Activated CD8-positive, alpha-beta memory T cell treated with anti-CD3 and anti-CD28 coated beads, Interleukin-2, amount 50 U/mL, for 48 hours (primary cell): ENCODE measurements around the gene PMEL.
"Not testable (repeated sequence)": the region's sequence is repeated elsewhere in the genome, so short reads cannot be mapped to it uniquely, and the experiment has no call there.

Experiments used
- DNase-seq: peaks from one replicate; pipeline ENCODE4 v3.0.0-alpha.2; 2020

Gene PMEL

GRCh38 chr12:55982319-55982936 lies 16.6 kb upstream of the PMEL start:
- DNase-seq: no peak

- DNase-seq: not testable (repeated sequence)
These were observed 16.0 kb upstream of the PMEL start for GRCh38 chr12:55981882-55982281.

- no peak for DNase-seq
These were observed 13.2 kb upstream of the PMEL start for GRCh38 chr12:55979069-55979468.

- no peak for DNase-seq
These were observed 12.6 kb upstream of the PMEL start for GRCh38 chr12:55978393-55978792.

GRCh38 chr12:55974308-55974730 lies 8.5 kb upstream of the PMEL start:
- no peak for DNase-seq

- peak; percentile 93 for DNase-seq
These were observed 7.9 kb upstream of the PMEL start, which contains the start of gene RAB5B for GRCh38 chr12:55973599-55974307. Gene RAB5B, plus strand, starts transcription at chr12:55974078. Its CDS starts 12,883 bp downstream, at chr12:55986961.

- DNase-seq: no peak
These were observed 7.2 kb upstream of the PMEL start for GRCh38 chr12:55972911-55973598.

GRCh38 chr12:55972456-55972855 lies 6.6 kb upstream of the PMEL start:
- DNase-seq: no peak

- DNase-seq: no peak
These were observed 6.2 kb upstream of the PMEL start for GRCh38 chr12:55972042-55972441.

GRCh38 chr12:55970775-55971174 lies 4.9 kb upstream of the PMEL start:
- DNase-seq: no peak

GRCh38 chr12:55969356-55969755 lies 3.5 kb upstream of the PMEL start:
- DNase-seq: no peak

- DNase-seq: peak; percentile 96
These were observed 803 bp upstream of the PMEL start, which contains the start of gene CDK2 for GRCh38 chr12:55966408-55967281. Gene CDK2, plus strand, starts transcription at chr12:55966830. Its CDS starts 179 bp downstream, at chr12:55967009.

GRCh38 chr12:55965240-55965639 lies 602 bp downstream of the PMEL start:
- no peak for DNase-seq

GRCh38 chr12:55963760-55964159 lies 2.1 kb downstream of the PMEL start:
- DNase-seq: no peak

- DNase-seq: no peak
These were observed 8.6 kb downstream of the PMEL start for GRCh38 chr12:55957106-55957859.

- DNase-seq: peak; percentile 71
These were observed 9.9 kb downstream of the PMEL start for GRCh38 chr12:55955800-55956508.

- no peak for DNase-seq
These were observed 10.5 kb downstream of the PMEL start for GRCh38 chr12:55955344-55955743.

GRCh38 chr12:55946553-55946952 lies 19.3 kb downstream of the PMEL start:
- no peak for DNase-seq

GRCh38 chr12:55942577-55943136 lies 23.2 kb downstream of the PMEL start:
- no peak for DNase-seq

- no peak for DNase-seq
These were observed 23.8 kb downstream of the PMEL start for GRCh38 chr12:55942055-55942454.
